Measurements from ENCODE around the gene KIRREL3. TPM values are rescaled to one million over a fixed set of nuclear protein-coding genes. Genes with fewer than 3 reads are reported as not detected.
A peak's percentile ranks its signal among the peaks of the same experiment; 100 is the strongest.

The KIRREL3 gene
- total and polyA plus RNA-seq, 9 of the 15 experiments (the other 6 are each of a cell fraction or from before 2014, with no cell fraction given) = 0.04 to 0.10 TPM; not detected in 7

DNA sequence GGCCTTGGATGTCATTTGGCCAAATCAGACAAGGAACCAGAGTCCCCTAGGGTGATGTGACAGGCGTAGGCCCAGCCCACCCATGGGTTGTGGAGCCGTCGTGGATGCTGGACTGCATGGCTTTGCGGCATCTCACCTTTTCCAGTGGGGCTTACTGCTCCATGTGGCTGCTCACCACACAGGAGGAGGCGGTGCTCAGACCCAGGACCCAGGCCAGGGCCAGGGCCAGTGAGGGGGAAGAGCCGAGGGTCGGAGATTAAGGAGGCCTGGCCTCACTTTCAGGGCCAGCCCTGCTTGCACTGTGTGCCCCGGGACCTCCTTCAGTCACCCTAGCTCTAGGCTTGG is 539.5 kb downstream of the KIRREL3 start:
- Histone ChIP-seq H3K4me1 (replicated peaks in 1 of 2; ENCODE audit: control insufficient read depth in 2 of 2, insufficient read depth in 2 of 2, low read length in 2 of 2) (no peaks in the 10 kb centered on the region; a peak in 1 of 5 replicates), H3K27ac (ENCODE audit: extremely low read depth, low read depth, low read length) (no peak overlapping the region), H3K36me3 (ENCODE audit: control insufficient read depth, insufficient read depth, low read length) (no peaks in the 10 kb centered on the region), H3K9me3 (replicated peaks; ENCODE audit: control insufficient read depth, insufficient read depth, low read depth, low read length) (no peaks in the 10 kb centered on the region), H2AFZ (ENCODE audit: low read depth, low read length) (no peak overlapping the region), H3K9ac (ENCODE audit: insufficient read depth in 1 of 2, low read depth in 2 of 2, low read length in 2 of 2) (no peak overlapping the region), H3K79me2 (ENCODE audit: control insufficient read depth, insufficient read depth, low read length) (no peaks in the 10 kb centered on the region), H3K4me3 (no peak overlapping the region), H3K4me2 (ENCODE audit: insufficient read depth, low read length) (no peak overlapping the region), H3K27me3 (ENCODE audit: control insufficient read depth in 2 of 2, insufficient read depth in 2 of 2, low read length in 2 of 2) (peaks cover 30 to 87% of the 10 kb centered on the region in 2 experiments; a peak in 4 of 5 replicates), H3K9me1 (ENCODE audit: control insufficient read depth, insufficient read depth, low read length) (no peaks in the 10 kb centered on the region), H4K20me1 (replicated peaks; ENCODE audit: control insufficient read depth, insufficient read depth, low read length) (0 out of 2 replicates have a peak, but pooled peaks cover 6% of the 10 kb centered on the region)
- peak; percentile 22; the same call in 1 of the 3 replicates for ATAC-seq
- ChIA-PET CTCF (ENCODE audit: low intra/inter-chr PET ratio) (no interaction called here), POLR2A (no interaction called here)
- 0% methylated on average over 6 of the region's 8 CpGs for WGBS (ENCODE audit: insufficient coverage, low coverage, missing lambda C conversion rate)
- TF ChIP-seq COPS2 (conservative IDR thresholded peaks at IDR 0.05) (no peak), EGR1 (conservative IDR thresholded peaks at IDR 0.05) (no peak), FOXK2 (conservative IDR thresholded peaks at IDR 0.05 in 1 of 2, IDR thresholded peaks at IDR 0.05 in 1 of 2; ENCODE audit: low read depth in 2 of 2) (no peak)
- TF ChIP-seq, protein P1, sequence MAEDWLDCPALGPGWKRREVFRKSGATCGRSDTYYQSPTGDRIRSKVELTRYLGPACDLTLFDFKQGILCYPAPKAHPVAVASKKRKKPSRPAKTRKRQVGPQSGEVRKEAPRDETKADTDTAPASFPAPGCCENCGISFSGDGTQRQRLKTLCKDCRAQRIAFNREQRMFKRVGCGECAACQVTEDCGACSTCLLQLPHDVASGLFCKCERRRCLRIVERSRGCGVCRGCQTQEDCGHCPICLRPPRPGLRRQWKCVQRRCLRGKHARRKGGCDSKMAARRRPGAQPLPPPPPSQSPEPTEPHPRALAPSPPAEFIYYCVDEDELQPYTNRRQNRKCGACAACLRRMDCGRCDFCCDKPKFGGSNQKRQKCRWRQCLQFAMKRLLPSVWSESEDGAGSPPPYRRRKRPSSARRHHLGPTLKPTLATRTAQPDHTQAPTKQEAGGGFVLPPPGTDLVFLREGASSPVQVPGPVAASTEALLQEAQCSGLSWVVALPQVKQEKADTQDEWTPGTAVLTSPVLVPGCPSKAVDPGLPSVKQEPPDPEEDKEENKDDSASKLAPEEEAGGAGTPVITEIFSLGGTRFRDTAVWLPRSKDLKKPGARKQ (CRISPR knock-in tag; IDR thresholded peaks at IDR 0.05) = no peak
- no peak for DNase-seq (ENCODE audit: extremely low read depth in 1 of 4, low spot score in 3 of 4)
- no peak for FAIRE-seq
- intact Hi-C loops (cut with micrococcal nuclease) = no loop called here
- in situ Hi-C loops (cut with MboI) = no loop called here
- no TSS peak for BruUV-seq (replicated peaks)

Data from K562 (cell line).